ENCODE measurements around the gene HLA-G.
A peak's percentile ranks its signal among the peaks of the same experiment; 100 is the strongest.
"Not testable (repeated sequence)": the region's sequence is repeated elsewhere in the genome, so short reads cannot be mapped to it uniquely, and the experiment has no call there.

Gene HLA-G
- total RNA-seq, result 1.7 to 15.5 (median 3.5) reads per million in 4 donors

GRCh38 chr6:29827579-29828470, at the start of gene HLA-G:
TSS of gene HLA-G (plus strand) at chr6:29827825. CDS start at chr6:29827845, 20 bp downstream.
- DNase-seq, result no peak

DNA sequence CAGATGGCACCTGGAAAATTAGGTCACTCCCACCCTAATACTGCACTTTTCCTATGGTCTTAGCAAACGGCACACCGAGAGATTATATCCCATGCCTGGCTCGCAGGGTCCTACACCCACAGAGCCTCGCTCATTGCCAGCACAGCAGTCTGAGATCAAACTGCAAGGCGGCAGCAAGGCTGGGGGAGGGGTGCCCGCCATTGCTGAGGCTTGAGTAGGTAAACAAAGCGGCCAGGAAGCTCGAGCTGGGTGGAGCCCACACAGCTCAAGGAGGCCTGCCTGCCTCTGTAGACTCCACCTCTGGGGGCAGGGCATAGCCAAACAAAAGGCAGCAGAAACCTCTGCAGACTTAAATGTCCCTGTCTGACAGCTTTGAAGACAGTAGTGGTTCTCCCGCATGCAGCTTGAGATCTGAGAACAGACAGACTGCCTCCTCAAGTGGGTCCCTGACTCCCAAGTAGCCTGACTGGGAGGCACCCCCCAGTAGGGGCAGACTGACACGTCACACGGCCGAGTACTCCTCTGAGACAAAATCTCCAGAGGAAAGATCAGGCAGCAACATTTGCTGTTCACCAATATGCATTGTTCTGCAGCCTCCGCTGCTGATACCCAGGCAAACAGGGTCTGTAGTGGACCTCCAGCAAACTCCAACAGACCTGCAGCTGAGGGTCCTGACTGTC, 47.5 kb upstream of the HLA-G start:
- DNase-seq, result not testable (repeated sequence)

DNA sequence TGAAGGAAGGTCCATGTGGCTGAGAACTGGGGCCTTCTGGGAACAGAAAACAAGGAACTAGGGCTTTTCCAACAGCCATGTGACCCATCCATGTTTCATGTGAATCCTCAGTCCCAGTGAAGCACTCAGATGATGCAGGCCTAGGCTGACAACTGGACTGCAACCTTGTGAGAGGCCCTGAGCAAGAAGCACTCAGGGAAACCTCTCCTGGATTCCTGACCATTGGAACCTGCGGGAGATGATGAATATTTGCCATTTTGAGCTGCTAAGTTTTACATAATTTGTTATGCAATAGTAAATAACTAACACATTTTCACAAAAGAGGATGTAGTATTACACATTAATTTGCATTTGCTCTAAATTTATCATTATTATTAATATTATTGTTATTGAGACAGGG, 38.4 kb upstream of the HLA-G start:
- DNase-seq, result no peak

DNA sequence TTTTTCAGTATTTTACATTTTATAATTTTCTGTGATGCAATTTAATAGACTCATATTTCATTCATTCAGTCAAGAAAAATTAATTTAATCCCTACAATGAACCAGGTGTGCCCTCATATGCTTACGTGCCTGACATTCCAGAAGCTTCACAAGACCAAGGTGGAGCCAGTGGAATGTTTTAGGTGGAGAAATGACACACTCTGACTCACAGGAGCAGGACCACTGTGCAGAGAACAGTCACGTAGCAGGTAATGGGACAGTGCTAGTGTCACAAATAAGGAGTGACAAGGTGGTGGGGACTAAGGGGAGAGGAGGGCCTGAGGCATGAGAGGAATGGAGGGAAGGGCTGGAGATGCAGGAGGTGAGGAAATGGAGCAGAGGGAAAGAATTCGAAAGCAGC, 37.0 kb upstream of the HLA-G start:
- DNase-seq, result no peak

GRCh38 chr6:29791162-29791561, 36.5 kb upstream of the HLA-G start:
- no peak for DNase-seq

GRCh38 chr6:29791786-29792122, 35.9 kb upstream of the HLA-G start:
- DNase-seq, result no peak

DNA sequence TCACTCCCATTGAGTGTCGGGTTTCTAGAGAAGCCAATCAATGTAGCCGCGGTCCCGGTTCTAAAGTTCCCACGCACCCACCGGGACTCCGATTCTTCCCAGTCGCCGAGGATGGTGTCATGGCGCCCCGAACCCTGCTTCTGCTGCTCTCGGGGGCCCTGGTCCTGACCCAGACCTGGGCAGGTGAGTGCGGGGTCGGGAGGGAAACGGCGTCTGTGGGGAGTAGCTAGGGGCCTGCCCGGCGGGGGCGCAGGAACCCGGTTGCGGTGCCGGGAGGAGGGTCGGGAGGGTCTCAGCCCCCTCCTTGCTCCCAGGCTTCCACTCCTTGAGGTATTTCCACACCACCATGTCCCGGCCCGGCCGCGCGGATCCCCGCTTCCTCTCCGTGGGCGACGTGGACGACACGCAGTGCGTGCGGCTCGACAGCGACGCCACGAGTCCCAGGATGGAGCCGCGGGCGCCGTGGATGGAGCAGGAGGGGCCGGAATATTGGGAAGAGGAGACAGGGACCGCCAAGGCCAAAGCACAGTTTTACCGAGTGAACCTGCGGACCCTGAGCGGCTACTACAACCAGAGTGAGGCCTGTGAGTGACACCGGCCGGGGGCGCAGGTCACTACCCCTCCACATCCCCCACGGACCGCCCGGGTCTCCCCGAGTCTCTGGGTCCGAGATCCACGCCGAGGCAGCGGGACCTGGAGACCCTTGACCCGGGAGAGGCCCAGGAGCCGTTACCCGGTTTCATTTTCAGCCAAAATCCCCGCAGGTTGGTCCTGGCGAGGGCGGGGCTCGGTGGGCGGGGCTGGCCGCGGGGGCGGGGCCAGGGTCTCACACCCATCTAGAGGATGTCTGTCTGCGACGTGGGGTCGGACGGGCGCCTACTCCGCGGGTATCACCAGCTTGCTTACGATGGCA, 35.2 kb upstream of the HLA-G start:
- peak; percentile 56 to 81 (median 72) for DNase-seq

DNA sequence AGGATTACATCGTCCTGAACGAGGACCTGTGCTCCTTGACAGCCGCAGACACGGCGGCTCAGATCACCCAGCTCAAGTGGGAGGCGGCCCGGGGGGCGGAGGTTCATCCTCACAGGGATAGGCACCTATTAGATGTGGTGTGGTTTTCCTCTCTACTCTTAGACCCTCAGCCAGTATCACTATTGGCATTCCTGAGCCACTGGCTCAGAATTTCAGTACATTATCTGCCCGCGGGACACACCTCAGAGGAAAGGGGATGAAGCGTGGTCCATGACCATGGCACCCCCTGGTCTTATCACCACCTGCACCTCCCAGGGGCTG, 34.6 kb upstream of the HLA-G start:
- no peak for DNase-seq

GRCh38 chr6:29793796-29794195, 33.8 kb upstream of the HLA-G start:
- no peak for DNase-seq

GRCh38 chr6:29796026-29796425, 31.6 kb upstream of the HLA-G start:
- no peak for DNase-seq

- DNase-seq, result no peak
These were observed 30.5 kb upstream of the HLA-G start for GRCh38 chr6:29797135-29797534.

DNA sequence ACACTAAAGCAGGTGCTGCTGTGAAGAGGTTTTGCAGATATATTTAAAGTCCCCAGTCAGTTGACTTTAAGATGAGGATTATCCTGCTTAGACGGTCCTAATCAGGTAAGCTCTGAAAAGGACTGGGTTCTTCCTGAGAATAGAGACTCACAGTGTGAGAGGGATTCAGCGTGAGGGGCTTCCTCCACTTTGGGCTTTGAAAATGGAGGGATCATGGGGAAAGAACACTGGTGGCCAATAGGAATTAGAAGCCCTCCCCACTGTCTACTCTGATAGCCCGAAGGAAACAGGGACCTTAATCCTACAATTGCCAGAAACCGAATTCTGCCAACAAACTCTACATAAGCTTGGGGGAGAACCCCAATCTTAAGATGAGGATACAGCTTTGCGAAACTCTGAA, 29.7 kb upstream of the HLA-G start:
- DNase-seq, result no peak

- no peak for DNase-seq
These were observed 27.4 kb upstream of the HLA-G start for GRCh38 chr6:29800254-29800653.

DNA sequence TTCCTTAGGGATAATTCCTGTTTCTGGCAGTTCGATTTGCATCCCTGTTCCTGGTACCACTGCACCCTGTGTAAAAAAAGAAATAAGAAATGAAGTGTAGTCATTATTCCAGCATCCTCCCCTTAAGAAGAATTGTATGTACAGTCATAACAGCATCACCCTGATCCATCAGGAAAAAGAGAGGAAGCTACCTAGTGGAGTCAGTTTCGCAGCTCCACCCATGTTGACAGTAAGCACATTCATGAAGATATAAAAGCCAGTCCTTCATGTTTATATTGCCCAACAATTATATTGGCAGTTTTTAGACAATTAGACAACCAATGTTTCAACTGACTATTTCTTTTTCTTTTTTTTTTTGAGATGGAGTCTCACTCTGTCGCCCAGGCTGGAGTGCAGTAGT, 21.2 kb upstream of the HLA-G start:
- DNase-seq, result no peak

- no peak for DNase-seq
These were observed 18.4 kb upstream of the HLA-G start for GRCh38 chr6:29809249-29809648.

DNA sequence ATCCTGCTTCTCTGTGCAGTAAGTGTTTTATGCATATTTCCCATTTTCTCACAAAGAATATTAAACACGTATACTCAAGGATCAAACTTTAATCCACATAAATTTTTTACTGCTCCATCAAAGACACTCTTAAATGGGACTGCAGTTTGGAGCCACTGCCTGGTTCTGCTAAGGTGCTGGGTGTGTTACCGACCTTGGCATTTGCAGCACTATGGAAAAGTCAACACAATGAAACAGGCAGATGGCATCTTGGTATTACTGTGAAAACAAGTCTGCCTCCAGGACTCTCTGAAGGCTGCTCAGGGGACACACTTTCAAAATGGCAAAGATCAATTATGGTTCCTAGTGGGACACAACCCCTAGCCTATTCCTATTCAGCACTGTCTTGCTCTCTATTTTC, 17.3 kb upstream of the HLA-G start:
- DNase-seq, result no peak

GRCh38 chr6:29811377-29811776, 16.2 kb upstream of the HLA-G start:
- no peak for DNase-seq

- no peak for DNase-seq
These were observed 14.6 kb upstream of the HLA-G start for GRCh38 chr6:29813066-29813465.

- DNase-seq, result no peak
These were observed 13.8 kb upstream of the HLA-G start for GRCh38 chr6:29813809-29814208.

DNA sequence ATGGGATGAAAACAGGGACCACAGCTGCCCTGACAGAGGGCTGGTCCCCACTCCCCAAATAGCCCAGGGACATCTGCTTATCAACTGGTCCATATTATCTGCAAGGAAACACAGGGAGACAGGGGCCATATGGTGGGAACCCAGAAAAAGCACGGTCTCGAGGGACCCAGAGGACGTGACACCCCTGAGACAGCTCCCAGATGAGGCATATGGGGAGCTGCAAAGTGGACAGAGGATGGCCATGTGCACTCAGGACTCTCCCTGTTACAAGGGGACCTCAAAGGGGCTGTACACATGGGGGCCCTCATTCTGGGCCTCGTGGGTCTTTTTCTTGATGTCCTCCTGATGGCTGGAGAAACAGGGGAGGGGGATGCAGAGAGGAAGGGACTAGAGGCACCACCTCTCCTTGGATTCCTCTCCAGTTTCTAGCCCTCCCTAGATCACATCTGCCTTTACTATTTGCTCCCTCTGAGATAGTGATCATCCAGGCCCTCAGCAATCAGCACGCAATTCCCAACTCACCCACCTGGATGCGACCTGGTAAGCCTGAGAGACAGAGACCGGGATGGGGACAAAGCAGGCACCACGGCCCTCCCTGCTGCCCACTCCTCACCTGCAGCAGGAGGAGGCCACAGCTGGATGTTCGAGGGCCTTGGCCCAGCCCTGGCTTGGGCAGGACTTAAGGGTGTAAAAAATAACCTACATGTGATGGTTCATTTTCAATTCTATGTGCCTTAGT, 13.1 kb upstream of the HLA-G start:
- DNase-seq, result no peak

GRCh38 chr6:29815118-29815750, 12.4 kb upstream of the HLA-G start:
- no peak for DNase-seq

- DNase-seq, result no peak
These were observed 11.6 kb upstream of the HLA-G start for GRCh38 chr6:29816030-29816429.

Data from T-helper 1 cell (primary cell).